Measurements from ENCODE around the gene NOL7.

NOL7 gene

GRCh38 chr6:13614926-13615791 is at the start of gene NOL7:
Gene NOL7, plus strand, starts transcription at chr6:13615335. Its CDS starts 24 bp downstream, at chr6:13615359.
- H3K27ac ChIP-seq: peak within 1 kb of the TSS; percentile 81
- no peaks in the 10 kb centered on the region for H3K9me3 ChIP-seq (ENCODE audit: low read depth, low read length)
- peak within 1 kb of the TSS; percentile 97 for H3K9ac ChIP-seq (ENCODE audit: insufficient read length)
- peak; percentile 90 for DNase-seq (ENCODE audit: low read depth, low spot score)
- TF ChIP-seq EZH2 (IDR thresholded peaks at IDR 0.05) (no peak), FOXP2 (optimal IDR thresholded peaks at IDR 0.05; ENCODE audit: control extremely low read depth, extremely low read length, insufficient read depth) (peak; percentile 88), POLR2AphosphoS5 (IDR thresholded peaks at IDR 0.05; ENCODE audit: borderline replicate concordance, low read depth, low read length) (peak; percentile 95)
- peak within 1 kb of the TSS; percentile 99 for H3K4me3 ChIP-seq
- peaks cover 37% of the 10 kb centered on the region for H3K36me3 ChIP-seq (ENCODE audit: insufficient read depth, low read length)

- TF ChIP-seq FOXP2 (optimal IDR thresholded peaks at IDR 0.05; ENCODE audit: control extremely low read depth, extremely low read length, insufficient read depth) (no peak), POLR2AphosphoS5 (IDR thresholded peaks at IDR 0.05; ENCODE audit: borderline replicate concordance, low read depth, low read length) (no peak), EZH2 (IDR thresholded peaks at IDR 0.05) (no peak)
- no peak overlapping the region for H3K9ac ChIP-seq (ENCODE audit: insufficient read length)
- no peaks in the 10 kb centered on the region for H3K36me3 ChIP-seq (ENCODE audit: insufficient read depth, low read length)
- no peaks in the 10 kb centered on the region for H3K9me3 ChIP-seq (ENCODE audit: low read depth, low read length)
- no peak for DNase-seq (ENCODE audit: low read depth, low spot score)
- no peak overlapping the region for H3K4me3 ChIP-seq
- H3K27ac ChIP-seq: no peak overlapping the region
Observed at GRCh38 chr6:13565921-13566320, 49.2 kb upstream of the NOL7 start.

- Histone ChIP-seq H3K4me3 (no peak overlapping the region), H3K9me3 (ENCODE audit: low read depth, low read length) (no peaks in the 10 kb centered on the region), H3K27ac (no peak overlapping the region), H3K9ac (ENCODE audit: insufficient read length) (no peak overlapping the region), H3K36me3 (ENCODE audit: insufficient read depth, low read length) (no peaks in the 10 kb centered on the region)
- no peak for DNase-seq (ENCODE audit: low read depth, low spot score)
- no peak for TF ChIP-seq EZH2 (IDR thresholded peaks at IDR 0.05)
- no peak for TF ChIP-seq FOXP2 (optimal IDR thresholded peaks at IDR 0.05; ENCODE audit: control extremely low read depth, extremely low read length, insufficient read depth)
- TF ChIP-seq POLR2AphosphoS5 (IDR thresholded peaks at IDR 0.05; ENCODE audit: borderline replicate concordance, low read depth, low read length): no peak
Observed at GRCh38 chr6:13566500-13566899, 48.6 kb upstream of the NOL7 start.

- no peak for DNase-seq (ENCODE audit: low read depth, low spot score)
- TF ChIP-seq FOXP2 (optimal IDR thresholded peaks at IDR 0.05; ENCODE audit: control extremely low read depth, extremely low read length, insufficient read depth): no peak
- no peak for TF ChIP-seq POLR2AphosphoS5 (IDR thresholded peaks at IDR 0.05; ENCODE audit: borderline replicate concordance, low read depth, low read length)
- TF ChIP-seq EZH2 (IDR thresholded peaks at IDR 0.05): no peak
- no peaks in the 10 kb centered on the region for H3K36me3 ChIP-seq (ENCODE audit: insufficient read depth, low read length)
- no peak overlapping the region for H3K9ac ChIP-seq (ENCODE audit: insufficient read length)
- H3K4me3 ChIP-seq: no peak overlapping the region
- H3K27ac ChIP-seq: no peak overlapping the region
- H3K9me3 ChIP-seq (ENCODE audit: low read depth, low read length): no peaks in the 10 kb centered on the region
Observed at GRCh38 chr6:13568970-13569369, 46.2 kb upstream of the NOL7 start.

- H3K9me3 ChIP-seq (ENCODE audit: low read depth, low read length): peaks cover 3% of the 10 kb centered on the region; the same call in 1 of the 2 replicates
- H3K36me3 ChIP-seq (ENCODE audit: insufficient read depth, low read length): no peaks in the 10 kb centered on the region
- H3K9ac ChIP-seq (ENCODE audit: insufficient read length): no peak overlapping the region
- H3K27ac ChIP-seq: no peak overlapping the region
- no peak for TF ChIP-seq FOXP2 (optimal IDR thresholded peaks at IDR 0.05; ENCODE audit: control extremely low read depth, extremely low read length, insufficient read depth)
- TF ChIP-seq POLR2AphosphoS5 (IDR thresholded peaks at IDR 0.05; ENCODE audit: borderline replicate concordance, low read depth, low read length): no peak
- TF ChIP-seq EZH2 (IDR thresholded peaks at IDR 0.05): no peak
- DNase-seq (ENCODE audit: low read depth, low spot score): no peak
- no peak overlapping the region for H3K4me3 ChIP-seq
Observed at GRCh38 chr6:13572240-13572639, 42.9 kb upstream of the NOL7 start.

- Histone ChIP-seq H3K36me3 (ENCODE audit: insufficient read depth, low read length) (no peaks in the 10 kb centered on the region), H3K4me3 (peak overlapping the region; percentile 89), H3K9ac (ENCODE audit: insufficient read length) (peak overlapping the region; percentile 75), H3K27ac (peak overlapping the region; percentile 54; the same call in 1 of the 2 replicates), H3K9me3 (ENCODE audit: low read depth, low read length) (peaks cover 3% of the 10 kb centered on the region; the same call in 1 of the 2 replicates)
- no peak for DNase-seq (ENCODE audit: low read depth, low spot score)
- TF ChIP-seq POLR2AphosphoS5 (IDR thresholded peaks at IDR 0.05; ENCODE audit: borderline replicate concordance, low read depth, low read length) (0 out of 2 replicates have a peak, but pooled peaks have one; percentile 9), FOXP2 (optimal IDR thresholded peaks at IDR 0.05; ENCODE audit: control extremely low read depth, extremely low read length, insufficient read depth) (no peak)
Observed at GRCh38 chr6:13572951-13573654, 42.0 kb upstream of the NOL7 start.

GRCh38 chr6:13573669-13574110 is 41.4 kb upstream of the NOL7 start:
- DNase-seq (ENCODE audit: low read depth, low spot score): no peak
- Histone ChIP-seq H3K4me3 (peak overlapping the region; percentile 89), H3K27ac (peak overlapping the region; percentile 54; the same call in 1 of the 2 replicates), H3K9me3 (ENCODE audit: low read depth, low read length) (peaks cover 3% of the 10 kb centered on the region; the same call in 1 of the 2 replicates), H3K36me3 (ENCODE audit: insufficient read depth, low read length) (no peaks in the 10 kb centered on the region), H3K9ac (ENCODE audit: insufficient read length) (peak overlapping the region; percentile 75)
- TF ChIP-seq EZH2 (IDR thresholded peaks at IDR 0.05) (no peak), FOXP2 (optimal IDR thresholded peaks at IDR 0.05; ENCODE audit: control extremely low read depth, extremely low read length, insufficient read depth) (no peak), POLR2AphosphoS5 (IDR thresholded peaks at IDR 0.05; ENCODE audit: borderline replicate concordance, low read depth, low read length) (no peak)

GRCh38 chr6:13574149-13574570 is 41.0 kb upstream of the NOL7 start:
- Histone ChIP-seq H3K27ac (peak overlapping the region; percentile 65), H3K36me3 (ENCODE audit: insufficient read depth, low read length) (no peaks in the 10 kb centered on the region), H3K9me3 (ENCODE audit: low read depth, low read length) (peaks cover 3% of the 10 kb centered on the region; the same call in 1 of the 2 replicates), H3K9ac (ENCODE audit: insufficient read length) (peak overlapping the region; percentile 75), H3K4me3 (peak overlapping the region; percentile 89)
- DNase-seq (ENCODE audit: low read depth, low spot score): peak; percentile 62
- TF ChIP-seq POLR2AphosphoS5 (IDR thresholded peaks at IDR 0.05; ENCODE audit: borderline replicate concordance, low read depth, low read length) (peak; percentile 77; the same call in 1 of the 2 replicates), FOXP2 (optimal IDR thresholded peaks at IDR 0.05; ENCODE audit: control extremely low read depth, extremely low read length, insufficient read depth) (no peak), EZH2 (IDR thresholded peaks at IDR 0.05) (no peak)
